Measurements from ENCODE around the gene CNGA3. TPM values are rescaled to one million over a fixed set of nuclear protein-coding genes. Genes with fewer than 3 reads are reported as not detected.
A peak's percentile ranks its signal among the peaks of the same experiment; 100 is the strongest.

The CNGA3 gene
- total RNA-seq, 1 experiment from 2014 or later, result not detected

- no peak for DNase-seq (ENCODE audit: low spot score)
Measured at GRCh38 chr2:98327776-98328175, 18.5 kb upstream of the CNGA3 start.

GRCh38 chr2:98329549-98329948, 16.7 kb upstream of the CNGA3 start:
- DNase-seq (ENCODE audit: low spot score), result no peak

- DNase-seq (ENCODE audit: low spot score), result no peak
Measured at GRCh38 chr2:98332989-98333388, 13.3 kb upstream of the CNGA3 start.

GRCh38 chr2:98333922-98334321, 12.3 kb upstream of the CNGA3 start:
- no peak for DNase-seq (ENCODE audit: low spot score)

GRCh38 chr2:98334439-98335078, 11.7 kb upstream of the CNGA3 start:
- DNase-seq (ENCODE audit: low spot score), result no peak

- DNase-seq (ENCODE audit: low spot score), result no peak
Measured at GRCh38 chr2:98335271-98335670, 11.0 kb upstream of the CNGA3 start.

- DNase-seq (ENCODE audit: low spot score), result no peak
Measured at GRCh38 chr2:98341241-98341640, 5.0 kb upstream of the CNGA3 start.

GRCh38 chr2:98343285-98343684, 3.0 kb upstream of the CNGA3 start:
- DNase-seq (ENCODE audit: low spot score), result no peak

GRCh38 chr2:98347298-98348065, 1.2 kb downstream of the CNGA3 start:
- no peak for DNase-seq (ENCODE audit: low spot score)

GRCh38 chr2:98348066-98348561, 1.9 kb downstream of the CNGA3 start:
- DNase-seq (ENCODE audit: low spot score), result peak; percentile 22

- DNase-seq (ENCODE audit: low spot score), result no peak
Measured at GRCh38 chr2:98350411-98350810, 4.2 kb downstream of the CNGA3 start.

- no peak for DNase-seq (ENCODE audit: low spot score)
Measured at GRCh38 chr2:98355881-98356280, 9.6 kb downstream of the CNGA3 start.

- peak; percentile 69 for DNase-seq (ENCODE audit: low spot score)
Measured at GRCh38 chr2:98356729-98357128, 10.5 kb downstream of the CNGA3 start.

GRCh38 chr2:98357849-98358248, 11.6 kb downstream of the CNGA3 start:
- no peak for DNase-seq (ENCODE audit: low spot score)

GRCh38 chr2:98359986-98360385, 13.7 kb downstream of the CNGA3 start:
- no peak for DNase-seq (ENCODE audit: low spot score)

GRCh38 chr2:98367721-98368120, 21.5 kb downstream of the CNGA3 start:
- no peak for DNase-seq (ENCODE audit: low spot score)

GRCh38 chr2:98369710-98370239, 23.5 kb downstream of the CNGA3 start:
- no peak for DNase-seq (ENCODE audit: low spot score)

GRCh38 chr2:98372121-98372520, 25.9 kb downstream of the CNGA3 start:
- DNase-seq (ENCODE audit: low spot score), result no peak

- DNase-seq (ENCODE audit: low spot score), result no peak
Measured at GRCh38 chr2:98372579-98372978, 26.3 kb downstream of the CNGA3 start.

GRCh38 chr2:98374286-98374685, 28.0 kb downstream of the CNGA3 start:
- DNase-seq (ENCODE audit: low spot score), result no peak

- no peak for DNase-seq (ENCODE audit: low spot score)
Measured at GRCh38 chr2:98374958-98375570, 28.8 kb downstream of the CNGA3 start.

GRCh38 chr2:98376301-98376910, 30.1 kb downstream of the CNGA3 start:
- DNase-seq (ENCODE audit: low spot score), result no peak

All from HT-29 (cell line).